HG02759 (cell line): Measurements from ENCODE around the gene RPH3AL.
"Not testable (repeated sequence)": the region's sequence is repeated elsewhere in the genome, so short reads cannot be mapped to it uniquely, and the experiment has no call there.

Source experiments
- ATAC-seq: cut with Tn5 transposase; IDR thresholded peaks from one replicate; pipeline ENCODE4 v1.9.1; 2021; ENCODE audit warnings: mild to moderate bottlenecking, moderate library complexity; ENCODE audit not compliant: unreplicated experiment

The RPH3AL gene

GRCh38 chr17:206941-207560 is 145.6 kb downstream of the RPH3AL start:
- ATAC-seq, result no peak

GRCh38 chr17:206484-206883 is 146.1 kb downstream of the RPH3AL start:
- ATAC-seq, result not testable (repeated sequence)

DNA sequence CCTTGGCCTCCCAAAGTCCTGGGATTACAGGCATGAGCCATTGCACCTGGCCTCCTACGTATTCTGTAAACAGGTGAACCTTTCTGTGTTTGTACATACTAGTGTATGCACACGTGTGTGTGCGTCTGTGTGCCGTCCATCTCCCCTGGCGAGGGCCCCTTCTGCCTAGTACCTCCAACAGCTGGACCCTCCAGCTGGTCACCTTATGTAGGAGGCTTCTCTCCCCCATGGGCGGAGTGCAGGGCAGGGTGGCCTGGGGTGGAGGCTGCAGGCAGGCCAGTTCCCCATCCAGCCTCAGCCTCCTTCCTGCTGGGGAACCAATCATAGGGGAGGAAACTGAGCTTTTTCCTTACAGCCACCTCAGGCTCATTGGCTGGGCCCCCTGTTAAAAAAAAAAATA is 146.8 kb downstream of the RPH3AL start:
- no peak for ATAC-seq

DNA sequence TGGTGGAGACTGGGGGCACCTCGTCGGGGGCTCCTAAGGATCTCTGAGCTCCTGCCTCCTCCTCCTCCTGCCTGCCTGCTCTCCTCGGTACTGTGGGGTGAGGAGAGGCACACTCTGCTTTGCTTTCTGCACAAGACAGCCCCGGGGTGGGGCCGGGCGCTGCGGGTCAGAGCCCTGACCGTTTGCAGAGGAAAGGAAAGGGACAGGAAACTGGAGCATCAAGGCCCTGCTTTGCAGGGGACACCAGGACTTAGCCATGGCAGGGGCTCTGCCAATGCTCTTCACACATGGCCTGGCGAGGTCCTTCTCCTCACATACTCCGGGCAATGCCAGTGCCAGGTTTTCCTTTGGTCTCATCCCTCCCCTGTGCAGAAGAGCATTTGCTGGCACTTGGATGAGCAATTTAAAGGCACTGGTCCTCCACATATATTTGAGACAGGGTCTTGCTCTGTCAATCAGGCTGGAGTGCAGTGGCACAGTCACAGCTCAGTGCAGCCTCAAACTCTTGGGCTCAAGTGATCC is 147.4 kb downstream of the RPH3AL start:
- no peak for ATAC-seq

DNA sequence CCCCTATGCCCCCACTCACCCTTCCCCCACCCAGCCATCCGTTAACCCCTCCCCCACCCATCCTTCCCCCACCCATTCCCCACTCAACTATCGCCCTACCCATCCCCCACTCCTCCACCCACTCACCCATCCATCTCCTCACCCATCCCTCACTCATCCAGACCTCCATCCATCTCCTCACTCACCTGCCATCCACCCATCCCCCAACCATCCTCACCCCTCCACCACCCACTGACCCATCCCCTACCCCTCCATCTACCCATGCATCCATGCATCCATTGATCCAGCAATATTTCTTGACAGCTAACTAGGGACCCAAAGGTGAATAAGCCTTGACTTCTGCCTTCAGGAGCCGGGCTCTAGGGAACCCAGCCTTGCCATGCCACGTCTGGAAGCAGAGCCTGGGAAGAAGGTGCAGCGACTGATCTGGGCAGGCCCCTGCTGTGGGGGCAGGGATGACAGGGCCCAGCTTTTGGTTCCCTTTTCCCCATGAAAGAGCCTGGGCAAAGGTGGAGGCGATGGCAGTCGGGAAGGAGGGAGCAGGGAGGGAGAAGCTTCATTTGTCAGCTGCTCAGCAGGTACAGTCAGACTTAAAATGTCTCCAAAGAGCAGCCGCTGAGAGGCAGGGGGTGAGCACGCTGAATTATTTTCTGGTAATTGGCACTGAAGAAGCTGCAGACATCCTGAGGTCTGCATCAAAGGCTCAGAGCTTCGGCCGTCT is 148.0 kb downstream of the RPH3AL start:
- no peak for ATAC-seq

DNA sequence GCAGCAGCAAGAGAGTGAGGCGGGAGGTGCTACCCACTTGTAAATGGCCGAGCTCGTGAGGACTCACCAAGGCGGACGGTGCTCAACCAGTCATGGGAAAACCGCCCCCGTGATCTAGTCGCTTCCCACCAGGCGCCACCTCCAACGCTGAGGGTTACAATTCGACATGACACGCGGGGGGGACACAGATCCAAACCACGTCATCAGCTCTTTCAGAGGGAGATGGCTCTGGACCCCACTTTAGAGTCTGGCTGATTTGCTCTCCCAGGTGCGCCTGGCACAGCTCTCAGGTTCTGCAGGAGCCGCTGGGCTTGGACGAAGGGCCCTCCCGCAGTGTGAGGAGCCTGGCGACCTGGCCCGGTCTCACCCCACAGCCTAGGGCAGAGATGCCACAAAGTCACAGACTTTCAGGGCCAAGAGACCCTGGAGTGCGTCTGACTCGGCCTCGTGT is 150.1 kb downstream of the RPH3AL start:
- ATAC-seq, result no peak

DNA sequence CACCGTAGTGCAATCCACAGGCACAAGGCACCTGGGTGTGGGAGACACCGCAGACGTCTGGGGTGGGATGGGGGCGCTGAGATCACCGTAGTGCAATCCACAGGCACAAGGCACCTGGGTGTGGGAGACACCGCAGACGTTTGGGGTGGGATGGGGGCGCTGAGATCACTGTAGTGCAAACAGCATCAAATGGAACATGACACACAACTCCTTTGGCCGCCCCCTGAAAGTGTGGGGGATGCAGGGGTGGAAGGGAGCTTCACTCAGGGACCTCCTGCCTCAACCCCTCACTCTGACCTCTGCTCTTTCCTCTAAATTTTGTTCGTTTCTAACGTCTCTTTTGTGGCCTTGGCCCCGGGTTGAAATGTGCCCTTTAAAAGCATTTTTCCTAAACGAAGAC is 150.9 kb downstream of the RPH3AL start:
- ATAC-seq, result not testable (repeated sequence)

DNA sequence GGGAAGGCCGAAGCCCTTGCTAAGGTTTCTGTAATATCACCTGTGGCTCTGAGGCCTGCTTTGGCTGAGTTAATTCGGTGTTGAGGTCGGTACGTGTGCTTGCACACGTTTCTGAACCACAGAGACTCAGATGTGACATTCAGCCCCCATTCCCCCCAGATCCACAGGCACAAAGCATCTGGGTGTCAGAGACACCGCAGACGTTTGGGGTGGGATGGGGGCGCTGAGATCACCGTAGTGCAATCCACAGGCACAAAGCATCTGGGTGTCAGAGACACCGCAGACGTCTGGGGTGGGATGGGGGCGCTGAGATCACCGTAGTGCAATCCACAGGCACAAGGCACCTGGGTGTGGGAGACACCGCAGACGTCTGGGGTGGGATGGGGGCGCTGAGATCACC is 151.3 kb downstream of the RPH3AL start:
- not testable (repeated sequence) for ATAC-seq

GRCh38 chr17:200586-200985 is 152.0 kb downstream of the RPH3AL start:
- ATAC-seq, result no peak

GRCh38 chr17:199806-200545 is 152.6 kb downstream of the RPH3AL start:
- ATAC-seq, result no peak

DNA sequence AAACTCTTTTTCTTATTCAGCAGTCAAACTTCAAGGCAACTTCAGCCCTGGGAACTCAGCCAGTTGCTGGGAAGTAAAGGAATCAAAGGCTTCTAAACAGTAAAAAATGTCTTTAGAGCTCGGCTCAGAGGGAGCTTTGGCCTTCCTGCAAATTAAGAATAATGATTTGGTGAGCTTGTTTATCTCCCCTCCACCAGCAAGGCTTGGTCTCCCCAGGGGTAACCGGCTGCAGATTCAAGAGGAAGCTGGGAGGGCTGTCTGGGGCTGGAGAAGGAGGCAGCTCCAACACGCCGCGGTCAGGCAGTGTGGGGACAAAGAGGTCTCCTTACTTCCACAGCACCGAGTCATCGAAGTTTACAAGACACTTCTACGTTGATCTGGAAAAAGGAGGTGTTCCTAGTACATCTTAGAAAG is 153.4 kb downstream of the RPH3AL start:
- no peak for ATAC-seq

GRCh38 chr17:198225-198624 is 154.4 kb downstream of the RPH3AL start:
- ATAC-seq, result not testable (repeated sequence)

DNA sequence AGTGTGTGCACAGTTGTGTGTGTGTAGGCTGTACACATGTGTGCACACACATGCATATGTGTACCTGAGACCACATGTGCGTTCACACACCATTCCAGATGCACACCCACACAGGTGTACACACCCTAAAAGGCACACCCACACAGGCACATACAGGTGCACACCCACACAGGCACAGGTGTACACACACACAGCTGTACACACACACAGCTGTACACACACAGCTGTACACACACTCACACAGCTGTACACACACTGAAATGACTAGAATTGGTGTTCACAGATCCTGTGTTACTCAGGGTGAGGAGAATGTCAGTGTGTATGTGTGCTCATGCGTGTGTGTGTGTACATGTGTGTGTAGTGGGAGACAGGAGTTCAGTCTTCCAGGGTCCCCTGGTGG is 155.3 kb downstream of the RPH3AL start:
- ATAC-seq, result no peak

DNA sequence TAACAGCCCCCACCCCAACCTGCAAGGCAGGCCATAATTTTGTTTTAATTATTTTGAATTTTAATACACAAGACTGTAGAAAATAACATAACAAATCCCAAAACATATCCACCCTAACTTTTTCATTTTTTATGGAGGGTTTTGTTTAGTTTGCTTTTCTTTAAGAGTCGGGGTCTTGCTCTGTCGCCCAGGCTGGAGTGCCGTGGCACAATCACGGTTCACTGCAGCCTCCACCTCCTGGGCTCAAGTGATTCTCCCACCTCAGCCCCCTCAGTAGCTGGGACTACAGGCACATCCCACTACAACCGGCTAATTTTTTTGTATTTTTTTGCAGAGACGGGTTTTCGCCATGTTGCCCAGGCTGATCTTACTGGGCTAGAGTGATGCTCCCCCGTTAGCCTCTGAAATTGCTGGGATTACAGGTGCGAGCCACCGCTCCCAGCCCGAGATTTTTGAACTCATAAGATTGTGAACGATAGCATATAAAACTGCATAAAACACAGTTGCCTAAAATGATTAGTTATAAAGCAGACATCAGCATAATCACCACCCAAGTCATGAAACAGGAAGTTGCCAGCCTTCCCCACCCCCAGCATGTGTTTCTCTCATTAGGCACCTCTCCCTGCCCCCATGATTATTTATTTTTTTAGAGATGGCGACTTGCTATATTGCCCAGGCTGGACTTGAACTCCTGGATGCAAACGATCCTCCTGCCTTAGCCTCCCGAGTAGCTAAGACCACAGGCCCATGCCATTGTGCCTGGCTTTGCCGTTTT is 157.6 kb downstream of the RPH3AL start:
- no peak for ATAC-seq

GRCh38 chr17:193841-194806 is 158.5 kb downstream of the RPH3AL start:
- no peak for ATAC-seq

DNA sequence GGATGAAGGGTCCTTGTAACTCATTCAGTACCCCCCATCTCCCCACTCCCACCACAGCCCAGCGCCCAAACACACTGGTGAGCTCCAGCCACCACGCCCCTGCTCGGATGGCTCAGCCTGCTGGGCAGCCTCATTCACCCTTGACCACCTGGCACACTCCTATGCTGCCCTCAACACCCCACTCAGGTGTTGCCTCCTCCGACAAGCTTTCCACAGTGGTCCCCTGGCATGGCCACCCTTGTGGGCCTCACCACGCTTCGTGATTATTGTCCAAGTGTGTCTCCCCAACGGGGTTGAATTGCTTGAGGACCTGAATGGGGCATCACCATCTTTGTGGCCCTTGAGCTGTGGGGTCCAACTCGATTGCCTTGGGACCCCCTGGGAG is 159.2 kb downstream of the RPH3AL start:
- ATAC-seq, result no peak

GRCh38 chr17:192666-193425 is 159.8 kb downstream of the RPH3AL start:
- no peak for ATAC-seq

DNA sequence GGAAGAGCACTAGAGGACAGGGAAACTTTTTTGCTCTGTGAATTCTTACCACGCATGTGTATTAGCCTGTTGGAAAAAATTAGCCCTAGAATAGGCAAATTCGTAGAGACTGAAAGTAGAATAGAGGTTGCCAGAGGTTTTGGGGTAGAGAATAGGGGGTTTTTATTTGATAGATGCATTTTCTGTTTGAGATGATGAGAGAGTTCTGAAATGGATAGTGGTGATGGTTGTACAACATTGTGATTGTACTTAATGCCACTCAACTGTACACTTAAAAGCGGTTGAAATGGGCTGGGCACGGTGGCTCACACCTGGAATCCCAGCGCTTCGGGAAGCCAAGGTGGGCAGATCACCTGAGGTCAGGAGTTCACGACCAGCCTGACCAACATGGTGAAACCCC is 163.2 kb downstream of the RPH3AL start:
- ATAC-seq, result no peak

DNA sequence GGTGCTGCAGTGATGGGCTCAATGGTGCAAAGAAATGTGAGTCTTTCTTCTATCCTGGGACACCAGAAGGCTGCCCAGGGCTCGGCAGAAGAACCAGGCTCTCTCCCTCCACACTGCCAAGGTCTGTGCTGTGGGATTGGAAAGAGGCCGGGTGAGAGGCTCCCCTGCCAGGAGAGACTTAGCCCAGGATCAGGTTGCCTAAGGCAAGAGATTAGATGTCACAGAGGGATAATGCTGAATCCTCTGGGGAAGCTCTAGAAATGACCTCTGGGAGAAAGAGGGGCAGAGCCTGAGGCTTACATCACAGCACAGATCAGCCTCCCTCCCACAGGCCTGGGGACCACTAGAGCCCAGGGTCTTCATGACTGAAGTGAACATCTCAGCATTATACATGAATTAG is 165.5 kb downstream of the RPH3AL start:
- no peak for ATAC-seq
